Body of pancreas (tissue), 4 donors: ENCODE data around the gene SMAD5. TPM values are rescaled to one million over a fixed set of nuclear protein-coding genes. Genes with fewer than 3 reads are reported as not detected.

Experiments
- ATAC-seq: fragments of 150-250 bp; one replicate; pipeline ENCODE4 v1.9.1; 2016
- DNase-seq, 4 donors: peaks; one replicate each; pipeline ENCODE4 v3.0.0-alpha.2; 2019
- H3K27ac ChIP-seq, 4 donors: fragments of 200-600 bp; sonication (generic); 1 replicate in 3 of 4; 2 replicates in 1 of 4; pipeline versions ENCODE4 v1.5.1 to v1.6.1; 2016 to 2019; ENCODE audit warnings: mild to moderate bottlenecking in 1 of 4, mixed read lengths in 1 of 4, moderate library complexity in 1 of 4
- H3K27me3 ChIP-seq, 2 donors: fragments of 200-600 bp; sonication (generic); one replicate each; pipeline ENCODE4 v1.6.0; 2016; ENCODE audit warnings: mild to moderate bottlenecking in 1 of 2
- H3K36me3 ChIP-seq, 2 donors: fragments of 200-600 bp; sonication (generic); replicated peaks in 1 of 2; 2 replicates each; pipeline ENCODE4 v1.5.1; 2016; ENCODE audit warnings: low read depth in 2 of 2; ENCODE audit not compliant: insufficient read depth in 1 of 2
- H3K4me1 ChIP-seq: fragments of 200-600 bp; sonication (generic); one replicate; pipeline ENCODE4 v1.6.0; 2016
- H3K4me3 ChIP-seq, 2 donors: fragments of 200-600 bp; sonication (generic); 1 replicate in 1 of 2; 2 replicates in 1 of 2; pipeline ENCODE4 v1.5.1; 2016 to 2019
- H3K9me3 ChIP-seq, 3 donors: fragments of 200-600 bp; sonication (generic); 1 replicate in 2 of 3; 2 replicates in 1 of 3; pipeline ENCODE4 v1.5.1; 2016
- CTCF ChIP-seq, 7 experiments: fragments of 450-650 bp in 4 of 7; fragments of 200-600 bp in 3 of 7; sonication (generic) in 3 of 7; IDR thresholded peaks; one replicate each; pipeline ENCODE4 v1.5.1; 2016 to 2019; ENCODE audit warnings: antibody characterized with exemption in 7 of 7
- POLR2A ChIP-seq, 3 donors: fragments of 450-650 bp; IDR thresholded peaks; one replicate each; pipeline ENCODE4 v1.6.1; 2016; ENCODE audit warnings: antibody characterized with exemption in 3 of 3, mild to moderate bottlenecking in 2 of 3
- WGBS, 2 donors: methylation state at CpG; one replicate each; pipeline ENCODE4 v1.1.5; 2017; 5-methylcytosine and 5-hydroxymethylcytosine counted together
- intact Hi-C: fragments of 100-400 bp; cut with DNase I; formaldehyde crosslinking; loops from one replicate; pipeline ENCODE4 v1.15.1; 2023
- total RNA-seq, 2 donors: library from RNA; depleted of rRNA; stranded (reverse); fragments of >200 nt; gene quantifications; one replicate each; pipeline ENCODE4 v1.1.0, GENCODE V29; 2016

The SMAD5 gene
- total RNA-seq, 2 donors from 2014 or later = 24.1 to 35.0 TPM

GRCh38 chr5:136099870-136100269 lies 32.8 kb upstream of the SMAD5 start:
- no peaks in the 10 kb centered on the region for H3K9me3 ChIP-seq
- 57 to 62% methylated on average over 3 of the region's 3 CpGs for WGBS, 2 donors
- H3K4me1 ChIP-seq = peaks cover 5% of the 10 kb centered on the region
- DNase-seq (no peak), ATAC-seq (no peak)
- no peak overlapping the region for H3K27ac ChIP-seq
- H3K36me3 ChIP-seq = no peaks in the 10 kb centered on the region
- intact Hi-C loops = no loop called here
- no peak overlapping the region for H3K4me3 ChIP-seq
- TF ChIP-seq CTCF (IDR thresholded peaks at IDR 0.05) = no peak
- TF ChIP-seq POLR2A (IDR thresholded peaks at IDR 0.05) = no peak
- H3K27me3 ChIP-seq = no peaks in the 10 kb centered on the region

DNA sequence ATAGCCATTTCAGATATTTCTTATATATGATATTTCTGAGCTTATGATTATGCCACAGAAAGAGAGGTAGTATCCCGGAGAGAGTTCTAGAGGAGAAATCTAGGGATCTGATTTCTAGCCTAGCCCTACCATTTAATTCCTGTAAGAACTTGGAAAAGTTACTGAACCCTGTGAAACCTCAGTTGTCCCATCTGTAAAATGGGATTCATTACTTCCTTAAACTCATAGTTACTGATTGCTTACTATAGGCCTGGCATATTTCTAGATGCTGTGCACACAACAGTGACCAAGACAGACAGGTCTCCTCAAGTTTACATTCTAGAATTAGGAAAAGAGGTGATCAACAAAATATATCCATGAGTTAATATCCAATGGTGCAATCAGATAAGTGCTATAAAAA lies 30.8 kb upstream of the SMAD5 start:
- TF ChIP-seq CTCF (IDR thresholded peaks at IDR 0.05) = no peak
- TF ChIP-seq POLR2A (IDR thresholded peaks at IDR 0.05) = no peak
- no peak for ATAC-seq

DNA sequence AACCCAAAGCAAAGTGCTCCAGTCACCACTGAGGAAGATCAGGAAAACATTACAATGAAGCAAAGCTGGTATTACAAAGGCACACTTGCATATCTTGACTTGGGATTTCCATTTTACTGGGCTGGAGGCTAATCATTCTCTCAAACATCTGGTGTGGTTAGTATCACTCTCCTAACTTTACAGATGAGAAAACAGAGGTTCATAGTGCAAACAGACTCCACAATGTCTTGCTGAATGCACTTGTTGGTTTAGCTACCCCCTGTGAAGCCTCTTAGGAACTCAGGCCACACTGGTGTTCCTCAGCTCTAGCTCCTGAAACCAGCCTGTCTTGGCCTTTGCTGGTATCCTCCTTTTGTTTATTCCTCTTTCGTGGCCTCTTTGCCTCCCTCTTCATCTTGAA lies 29.5 kb upstream of the SMAD5 start:
- Histone ChIP-seq H3K27ac (no peak overlapping the region), H3K36me3 (no peaks in the 10 kb centered on the region), H3K27me3 (no peaks in the 10 kb centered on the region), H3K9me3 (no peaks in the 10 kb centered on the region), H3K4me3 (no peak overlapping the region), H3K4me1 (peaks cover 15% of the 10 kb centered on the region)
- DNase-seq (no peak), ATAC-seq (no peak)
- intact Hi-C loops = no loop called here
- TF ChIP-seq CTCF (IDR thresholded peaks at IDR 0.05) = no peak
- TF ChIP-seq POLR2A (IDR thresholded peaks at IDR 0.05) = no peak
- 89 to 95% methylated on average over 1 of the region's 1 CpG for WGBS, 2 donors

More for the DNA sequence above, 30.8 kb upstream of the SMAD5 start:
- no peaks in the 10 kb centered on the region for H3K27me3 ChIP-seq
- no peak overlapping the region for H3K4me3 ChIP-seq
- no peaks in the 10 kb centered on the region for H3K36me3 ChIP-seq
- intact Hi-C loops = no loop called here
- WGBS, 2 donors = 96 to 100% methylated on average over 1 of the region's 1 CpG
- no peak for DNase-seq
- H3K4me1 ChIP-seq = peaks cover 3% of the 10 kb centered on the region
- H3K9me3 ChIP-seq = no peaks in the 10 kb centered on the region
- no peak overlapping the region for H3K27ac ChIP-seq

DNA sequence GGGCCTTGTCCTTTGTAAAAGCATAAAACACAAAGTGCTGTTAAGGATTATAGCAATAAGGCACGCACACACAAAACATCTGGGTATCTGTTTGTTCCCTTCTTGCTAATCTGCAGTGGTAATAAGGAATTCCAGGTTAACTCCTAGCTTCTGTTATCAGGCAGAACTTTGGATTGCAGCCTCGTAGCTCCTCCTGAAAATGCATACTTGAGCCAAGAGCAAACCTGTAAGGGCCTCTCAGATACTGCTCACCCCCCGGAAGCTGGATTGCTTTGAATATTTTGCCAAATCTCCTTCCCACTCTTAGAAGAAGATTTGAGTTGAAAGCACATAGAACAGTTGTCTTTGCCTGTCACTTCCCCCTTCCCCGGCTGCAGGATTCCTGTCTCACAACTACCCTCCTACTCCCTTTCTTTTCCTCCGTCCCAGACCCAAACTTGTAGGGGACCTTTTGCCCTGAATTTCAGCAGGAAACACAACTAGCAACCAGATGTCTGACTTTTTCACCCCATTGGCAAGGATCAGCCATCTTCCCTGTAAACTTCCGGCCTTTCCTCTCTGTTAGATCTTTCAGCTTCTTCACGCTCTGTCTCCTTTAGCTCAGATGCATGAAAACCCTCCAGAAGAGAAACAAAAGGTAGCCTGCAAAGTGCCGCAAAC lies 28.2 kb upstream of the SMAD5 start:
- peaks cover 21% of the 10 kb centered on the region for H3K4me1 ChIP-seq
- DNase-seq (no peak), ATAC-seq (no peak)
- intact Hi-C loops = no loop called here
- H3K4me3 ChIP-seq = no peak overlapping the region
- no peak overlapping the region for H3K27ac ChIP-seq
- WGBS, 2 donors = 58 to 63% methylated on average over 8 of the region's 8 CpGs
- H3K27me3 ChIP-seq = no peaks in the 10 kb centered on the region
- no peaks in the 10 kb centered on the region for H3K9me3 ChIP-seq
- TF ChIP-seq CTCF (IDR thresholded peaks at IDR 0.05) (no peak), POLR2A (IDR thresholded peaks at IDR 0.05) (no peak)
- H3K36me3 ChIP-seq = no peaks in the 10 kb centered on the region
